Left cardiac atrium (tissue), 4 donors: ENCODE results near the gene RUFY2. TPM values are rescaled to one million over a fixed set of nuclear protein-coding genes. Genes with fewer than 3 reads are reported as not detected.
"Not testable (repeated sequence)": the region's sequence is repeated elsewhere in the genome, so short reads cannot be mapped to it uniquely, and the experiment has no call there.

Source experiments
- ATAC-seq, 2 donors: fragments of 200-7000 bp; cut with Tn5 transposase; one replicate each; pipeline ENCODE4 v1.9.1; 2020; ENCODE audit warnings: mild to moderate bottlenecking in 2 of 2, moderate library complexity in 2 of 2
- DNase-seq: peaks from one replicate; pipeline ENCODE4 v3.0.0-alpha.2; 2020
- intact Hi-C, 2 donors: fragments of 100-400 bp; cut with DNase I; formaldehyde crosslinking; loops; one replicate each; pipeline versions ENCODE4 v1.14.1 to v1.15.1; 2022 to 2023
- long read RNA-seq: library from polyadenylated mRNA; unstranded; transcript quantifications from one replicate; pipeline ENCODE4 v2.0.0, GENCODE V29; 2021
- total RNA-seq, 2 donors: library from RNA; stranded (reverse); fragmentation: NEBNext Ultra II Directional; extraction: Animal tissue kit (Norgen Biotek cat#: 25700); gene quantifications; one replicate each; pipeline ENCODE4 v1.2.1, GENCODE V29; 2021
- donor health status: DM: no; HTN: yes; CAD: no.
- donor health status: DM: no; HTN: yes; CAD: no; lungs with severe emphysema.
- donor health status: DM: yes; HTN: yes; CAD: no.
- donor health status: Dilated cardiomyopathy.

RUFY2 gene, protein sequence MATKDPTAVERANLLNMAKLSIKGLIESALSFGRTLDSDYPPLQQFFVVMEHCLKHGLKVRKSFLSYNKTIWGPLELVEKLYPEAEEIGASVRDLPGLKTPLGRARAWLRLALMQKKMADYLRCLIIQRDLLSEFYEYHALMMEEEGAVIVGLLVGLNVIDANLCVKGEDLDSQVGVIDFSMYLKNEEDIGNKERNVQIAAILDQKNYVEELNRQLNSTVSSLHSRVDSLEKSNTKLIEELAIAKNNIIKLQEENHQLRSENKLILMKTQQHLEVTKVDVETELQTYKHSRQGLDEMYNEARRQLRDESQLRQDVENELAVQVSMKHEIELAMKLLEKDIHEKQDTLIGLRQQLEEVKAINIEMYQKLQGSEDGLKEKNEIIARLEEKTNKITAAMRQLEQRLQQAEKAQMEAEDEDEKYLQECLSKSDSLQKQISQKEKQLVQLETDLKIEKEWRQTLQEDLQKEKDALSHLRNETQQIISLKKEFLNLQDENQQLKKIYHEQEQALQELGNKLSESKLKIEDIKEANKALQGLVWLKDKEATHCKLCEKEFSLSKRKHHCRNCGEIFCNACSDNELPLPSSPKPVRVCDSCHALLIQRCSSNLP
- total RNA-seq: 10 to 100 TPM in 1 of 2 donors, 1 to 10 TPM in 1; 8.1 to 10.7 TPM
- long read RNA-seq, partial matches to known transcripts: 1 of 5 reads
- long read RNA-seq, other reads (novel, unspliced or antisense): 2 of 5 reads

DNA sequence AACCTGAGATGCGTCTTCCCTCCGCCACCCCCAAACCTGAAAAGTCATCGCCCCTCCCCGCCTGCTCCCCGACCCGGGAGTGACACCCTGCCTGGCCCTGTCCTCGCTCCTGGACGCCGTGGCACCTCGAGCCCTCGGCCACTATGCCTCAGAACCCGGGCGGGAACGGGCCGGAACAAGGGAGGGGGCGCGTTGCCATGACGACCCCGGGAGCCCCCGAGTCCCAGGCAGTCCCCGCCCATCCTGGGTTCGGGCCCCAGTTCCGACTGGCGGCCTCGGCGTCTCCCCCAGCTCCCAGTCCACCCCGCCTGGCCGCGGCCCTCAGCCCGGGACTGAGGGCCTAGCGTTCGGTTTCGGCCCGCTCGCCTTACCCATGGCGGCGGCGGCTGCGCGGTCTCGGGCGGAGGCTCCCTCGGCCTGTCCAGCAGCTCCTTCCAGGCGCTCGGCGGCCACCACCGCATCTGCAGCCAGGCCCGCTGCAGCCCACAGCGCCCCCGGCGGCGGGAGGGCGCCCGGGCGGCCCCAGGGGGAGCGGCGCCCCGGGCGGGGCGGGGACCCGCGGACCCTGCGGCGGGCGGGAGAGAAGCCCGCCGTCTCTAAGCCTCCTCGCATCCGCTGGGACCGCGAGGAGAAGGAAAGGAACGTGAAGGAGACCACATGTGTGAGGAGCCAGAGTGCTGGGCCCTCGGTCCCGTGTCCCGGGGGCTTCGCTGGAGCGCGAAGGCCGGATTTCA lies at the start of gene RUFY2:
RUFY2 (minus strand) TSS at position 463 of the 734 bp plus-strand sequence; CDS start at position 375, 88 bp downstream.
- DNase-seq: peak; percentile 88
- intact Hi-C loops: no loop called here
- ATAC-seq: peak; percentile 97

DNA sequence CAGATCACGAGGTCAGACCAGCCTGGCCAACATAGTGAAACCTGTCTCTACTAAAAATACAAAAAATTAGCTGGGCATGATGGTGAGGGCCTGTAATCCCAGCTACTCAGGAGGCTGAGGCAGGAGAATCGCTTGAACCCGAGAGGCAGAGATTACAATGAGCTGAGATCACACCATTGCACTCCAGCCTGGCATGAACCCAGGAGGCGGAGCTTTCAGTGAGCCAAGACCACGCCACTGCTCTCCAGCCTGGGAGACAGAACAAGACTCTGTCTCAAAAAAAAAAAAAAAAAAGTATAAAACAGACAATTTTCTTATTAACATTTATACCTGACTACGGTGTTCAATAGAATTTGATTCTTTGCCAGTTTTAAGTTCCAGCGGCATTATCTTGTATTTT lies 42.6 kb upstream of the RUFY2 start:
- peak; percentile 38 for DNase-seq
- ATAC-seq, intact Hi-C loops: not testable (repeated sequence)

DNA sequence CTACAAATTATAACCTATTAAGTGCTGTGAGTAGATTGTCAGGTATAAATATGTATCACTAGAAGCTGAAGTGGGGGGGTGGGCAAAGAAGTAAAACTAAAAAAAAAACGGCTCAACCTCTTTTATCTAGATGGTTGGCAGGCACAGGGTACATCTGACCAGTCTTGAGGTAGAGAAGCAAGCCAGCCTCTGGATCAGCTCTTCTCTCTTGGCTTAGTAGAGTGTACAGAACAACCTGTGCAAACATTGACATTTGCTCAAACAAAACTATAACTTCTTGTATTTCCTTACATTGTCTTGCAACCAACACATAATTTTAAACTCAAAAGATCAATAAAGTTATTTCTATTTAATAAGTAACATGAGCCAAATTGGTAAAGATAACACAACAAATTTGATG lies 39.1 kb upstream of the RUFY2 start:
- no peak for ATAC-seq
- intact Hi-C loops: no loop called here
- no peak for DNase-seq

DNA sequence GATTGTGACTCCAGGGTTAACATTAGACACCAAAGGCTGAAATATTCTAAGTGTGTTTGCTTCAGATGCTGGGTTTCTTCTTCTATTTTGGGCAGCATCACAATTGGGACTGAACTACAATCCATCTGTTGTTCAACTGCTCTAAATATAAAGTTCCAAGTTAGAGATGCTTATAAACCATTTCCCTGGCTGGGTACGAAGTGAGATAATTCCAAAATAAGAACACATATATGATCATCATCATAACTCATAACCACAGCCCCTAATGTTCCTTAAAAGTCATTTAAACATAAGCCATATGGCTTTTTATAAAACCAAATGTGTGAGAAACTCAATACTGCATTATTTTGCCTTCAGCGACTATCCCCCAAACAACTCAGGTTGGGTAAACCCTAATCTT lies 35.9 kb upstream of the RUFY2 start:
- ATAC-seq: no peak
- DNase-seq: no peak
- intact Hi-C loops: no loop called here

DNA sequence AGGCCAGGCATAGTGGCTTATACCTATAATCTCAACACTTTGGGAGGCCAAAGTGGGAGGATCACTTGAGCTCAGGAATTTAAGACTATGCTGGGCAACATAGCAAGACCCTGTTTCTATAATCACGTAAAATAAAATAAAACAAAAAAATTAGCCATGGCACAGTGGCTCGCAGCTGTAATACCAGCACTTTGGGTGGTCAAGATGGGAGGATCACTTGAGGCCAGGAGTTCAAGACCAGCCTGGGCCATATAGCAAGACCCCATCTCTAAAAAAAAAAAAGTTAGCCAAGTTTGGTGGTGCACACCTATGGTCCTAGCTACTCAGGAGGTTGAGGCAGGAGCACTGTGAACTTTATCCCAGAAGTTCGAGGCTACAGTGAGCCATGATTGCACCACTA lies 33.8 kb upstream of the RUFY2 start:
- no peak for DNase-seq
- ATAC-seq: no peak
- intact Hi-C loops: no loop called here

DNA sequence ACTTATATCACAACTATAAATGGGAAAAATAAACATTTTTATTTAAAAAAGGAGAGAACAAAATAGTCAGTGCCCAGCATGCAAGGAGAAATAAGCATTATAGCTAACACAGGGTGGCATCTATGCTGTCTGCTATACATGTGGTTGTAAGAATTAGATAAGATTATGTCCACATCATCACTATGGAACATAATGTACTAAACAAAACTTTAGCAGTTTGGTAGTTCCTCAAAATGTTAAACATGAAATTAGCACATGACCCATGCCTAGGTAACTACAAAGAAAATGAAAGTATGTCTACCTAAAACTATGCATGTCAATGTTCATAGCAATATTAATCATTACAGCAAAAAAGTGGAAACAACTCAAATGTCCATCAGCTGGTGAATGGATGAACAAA lies 28.7 kb upstream of the RUFY2 start:
- ATAC-seq (no peak), DNase-seq (no peak)
- intact Hi-C loops: no loop called here

DNA sequence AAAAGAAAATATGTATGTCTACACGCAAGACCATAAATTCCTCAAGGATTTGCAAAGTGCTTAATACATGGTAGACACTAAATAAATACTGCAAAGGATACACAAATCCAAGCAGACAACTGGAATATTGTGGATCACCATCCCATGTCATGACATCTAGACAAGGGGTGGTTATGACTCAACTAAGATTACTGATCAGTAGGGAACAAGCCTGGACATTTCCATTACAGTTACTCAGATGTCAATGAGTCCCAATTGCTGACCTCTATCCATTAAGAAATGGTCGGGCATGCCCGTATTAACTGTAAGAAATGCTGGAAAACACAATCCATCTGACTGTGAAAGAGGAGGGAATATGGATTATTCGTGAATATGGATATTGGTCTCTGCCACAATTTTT lies 27.6 kb upstream of the RUFY2 start:
- DNase-seq (no peak), ATAC-seq (no peak)
- intact Hi-C loops: no loop called here

DNA sequence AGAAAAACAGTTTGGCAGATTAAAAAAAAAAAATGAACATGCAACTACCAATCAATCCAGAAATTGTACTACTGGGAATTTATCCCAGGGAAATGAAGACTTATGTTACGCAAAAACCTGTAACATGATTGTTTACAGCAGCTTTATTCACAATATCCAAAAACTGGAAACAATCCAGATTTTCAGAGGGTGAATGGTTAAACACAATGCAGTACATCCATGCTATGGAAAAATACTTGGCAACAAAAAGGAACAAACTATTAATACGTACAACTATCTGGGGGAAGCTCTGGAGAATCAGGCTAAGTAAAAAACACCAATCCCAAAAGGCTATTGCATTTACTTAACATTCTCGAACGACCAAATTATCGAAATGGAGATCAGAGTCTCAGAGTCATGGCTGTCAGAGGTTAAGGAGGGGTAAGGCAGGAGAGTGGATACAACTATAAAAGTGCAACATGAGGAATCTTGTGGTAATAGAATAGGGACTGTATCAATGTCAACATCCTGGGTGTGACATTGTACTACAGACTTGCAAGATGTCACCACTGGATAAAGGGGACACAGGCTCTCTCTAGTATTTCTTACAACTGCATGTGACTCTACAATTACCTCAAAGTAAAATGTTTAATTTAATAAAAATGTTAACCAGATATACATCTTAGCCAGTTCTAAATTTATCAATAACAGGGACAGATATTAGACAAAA lies 21.5 kb upstream of the RUFY2 start:
- ATAC-seq: no peak
- no peak for DNase-seq
- intact Hi-C loops: no loop called here

DNA sequence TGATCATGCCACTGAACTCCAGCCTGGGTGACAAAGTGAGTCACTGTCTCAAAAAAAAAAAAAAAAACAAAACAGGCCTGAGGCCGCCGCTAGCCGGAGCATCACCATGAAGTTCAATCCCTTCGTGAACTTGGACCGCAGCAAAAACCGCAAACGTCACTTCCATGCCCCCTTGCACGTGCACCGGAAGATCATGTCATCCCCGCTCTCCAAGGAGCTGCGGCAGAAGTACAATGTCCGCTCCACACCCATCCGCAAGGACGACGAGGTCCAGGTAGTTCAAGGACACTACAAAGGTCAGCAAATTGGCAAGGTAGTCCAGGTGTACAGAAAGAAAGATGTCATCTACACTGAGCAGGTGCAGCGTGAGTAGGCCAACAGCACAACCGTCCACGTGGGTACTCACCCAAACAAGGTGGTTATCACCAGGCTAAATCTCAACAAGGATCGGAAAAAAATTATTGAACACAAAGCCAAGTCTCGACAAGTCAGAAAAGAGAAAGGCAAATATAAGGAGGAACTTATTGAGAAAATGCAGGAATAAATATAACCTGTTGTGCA lies 17.5 kb upstream of the RUFY2 start:
- no peak for DNase-seq
- no peak for ATAC-seq
- intact Hi-C loops: no loop called here

DNA sequence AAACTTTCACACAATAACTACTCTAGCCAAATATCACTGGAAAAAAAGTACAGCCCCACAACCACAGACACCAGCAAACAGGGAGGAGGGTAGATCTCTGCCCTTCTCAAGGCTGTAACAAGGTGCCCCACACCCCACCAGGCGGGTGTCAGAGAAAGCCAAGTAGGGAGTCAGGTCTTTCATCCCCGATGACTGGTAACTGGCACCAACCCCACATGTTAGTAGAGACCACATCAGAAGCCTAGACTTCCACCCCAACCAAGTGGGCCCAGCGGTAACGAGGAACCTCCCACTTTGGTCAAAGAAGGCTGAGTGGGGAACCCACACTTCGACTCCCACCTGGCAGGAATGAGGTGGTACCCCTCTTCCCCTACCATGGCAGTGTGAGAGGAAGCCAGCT lies 16.4 kb upstream of the RUFY2 start:
- intact Hi-C loops: no loop called here
- ATAC-seq (no peak), DNase-seq (no peak)

DNA sequence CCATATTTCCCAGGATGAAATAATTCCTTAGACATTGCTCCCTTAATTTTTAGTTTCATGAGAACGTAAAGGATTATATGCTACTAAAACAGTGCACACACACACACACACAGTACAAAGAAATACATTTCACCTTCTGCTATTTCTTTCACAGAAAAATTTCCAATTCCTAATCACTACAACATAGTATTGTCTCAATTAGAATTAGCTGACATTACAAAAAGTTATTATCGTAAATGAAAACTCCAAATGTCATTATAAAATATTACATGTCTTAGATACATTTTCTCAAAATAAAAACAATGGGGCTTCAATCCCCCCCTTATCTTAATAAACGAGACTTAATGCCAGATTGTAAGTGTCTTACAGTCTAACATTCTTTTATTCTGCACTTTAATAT lies 12.3 kb upstream of the RUFY2 start:
- intact Hi-C loops: no loop called here
- ATAC-seq (no peak), DNase-seq (no peak)

DNA sequence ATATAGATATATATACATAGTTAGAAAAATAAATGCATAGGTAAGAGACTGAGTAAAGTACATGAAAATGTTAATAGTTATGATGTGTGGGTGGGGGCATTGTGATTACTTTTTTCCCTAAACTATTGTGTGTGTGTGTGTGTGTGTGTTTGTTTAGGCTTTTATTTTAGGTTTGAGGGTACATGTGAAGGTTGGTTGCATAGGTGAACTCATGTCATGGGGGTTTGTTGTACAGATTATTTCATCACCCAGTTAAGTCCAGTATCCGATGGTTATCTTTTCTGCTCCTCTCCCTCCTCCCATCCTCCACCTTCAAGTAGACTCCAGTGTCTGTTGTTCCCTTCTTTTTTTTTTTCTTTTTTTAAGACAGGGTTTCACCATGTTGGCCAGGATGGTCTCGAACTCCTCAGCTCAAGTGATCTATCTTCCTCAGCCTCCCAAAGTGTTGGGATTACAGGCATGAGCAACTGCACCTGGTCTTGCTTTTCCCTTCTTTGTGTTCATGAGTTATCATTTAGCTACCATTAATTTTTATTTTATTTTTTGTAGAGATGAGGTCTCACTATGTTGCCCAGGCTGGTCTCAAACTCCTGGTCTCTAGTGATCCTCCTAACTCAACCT lies 1.9 kb upstream of the RUFY2 start:
- ATAC-seq: no peak
- intact Hi-C loops: no loop called here
- no peak for DNase-seq

DNA sequence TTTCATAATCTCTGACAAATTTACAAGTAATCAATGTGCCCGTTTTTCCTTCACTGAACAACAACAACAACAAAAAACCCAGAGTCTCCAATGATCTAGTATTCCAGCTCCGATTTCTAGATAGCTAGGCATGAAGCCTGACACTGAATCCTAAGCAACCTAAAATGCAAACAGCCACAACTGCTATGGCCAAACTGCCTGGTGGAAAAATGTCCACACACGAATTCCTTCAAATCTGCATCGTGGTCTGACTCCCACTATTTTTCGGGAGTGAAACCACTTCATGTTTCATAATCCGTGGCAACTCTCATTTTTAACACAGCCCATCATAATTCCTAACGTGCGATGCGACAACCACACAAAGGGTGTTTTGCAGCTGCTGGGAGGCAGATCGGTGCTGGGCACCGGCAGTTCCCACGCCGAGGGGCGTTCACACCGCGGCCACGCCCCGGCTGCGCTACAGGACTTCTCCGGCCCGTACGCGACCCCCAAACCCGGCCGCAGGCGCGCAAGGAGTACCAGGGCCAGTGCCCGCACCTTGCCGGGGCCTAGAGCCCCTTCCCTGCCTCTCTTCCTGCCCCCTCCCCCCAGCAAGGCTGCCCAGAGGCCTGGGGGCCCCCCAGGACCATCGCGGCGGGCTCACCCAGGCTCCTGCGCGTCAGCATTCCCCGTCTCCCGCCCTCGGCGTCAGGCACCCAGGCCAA lies 814 bp downstream of the RUFY2 start:
- intact Hi-C loops: no loop called here
- peak; percentile 70 for DNase-seq
- ATAC-seq: peak; percentile 67 to 86

DNA sequence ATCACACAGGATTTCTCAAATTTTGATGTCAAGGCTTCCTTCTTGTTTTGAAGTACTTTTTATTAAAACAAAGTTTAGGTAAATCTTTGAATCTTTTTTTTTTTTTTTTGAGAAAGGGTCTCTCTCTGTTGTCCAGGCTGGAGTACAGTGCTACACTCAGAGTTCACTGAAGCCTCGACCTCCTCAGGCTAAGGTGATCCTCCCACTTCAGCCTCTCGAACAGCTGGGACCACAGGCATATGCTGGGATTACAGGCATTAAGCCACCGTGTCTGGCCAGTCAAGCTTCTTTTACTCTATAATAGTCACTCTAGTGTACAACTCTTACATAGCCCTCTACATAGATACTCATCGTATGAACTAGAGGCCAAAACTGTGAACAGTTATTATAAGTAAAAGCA lies 3.4 kb downstream of the RUFY2 start:
- no peak for DNase-seq
- intact Hi-C loops: no loop called here
- ATAC-seq: no peak

DNA sequence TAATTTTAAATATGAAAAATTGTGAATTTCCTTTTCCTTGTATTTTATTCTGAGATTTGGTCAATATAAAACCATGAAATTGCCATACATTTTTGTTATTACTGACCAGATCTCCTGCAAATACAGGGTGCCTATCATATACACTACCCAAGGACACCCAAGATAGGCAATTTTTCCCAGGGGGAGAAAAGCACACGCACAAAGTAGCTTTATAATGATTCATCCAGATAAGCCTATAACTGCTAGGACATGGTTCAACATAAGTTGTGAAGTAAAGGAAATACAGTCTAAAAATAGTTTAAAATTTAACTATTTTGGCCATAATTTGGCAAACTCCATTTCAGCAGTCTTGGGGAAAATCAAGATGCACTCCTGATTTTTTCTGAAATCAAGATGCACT lies 4.8 kb downstream of the RUFY2 start:
- intact Hi-C loops: no loop called here
- ATAC-seq (no peak), DNase-seq (no peak)

DNA sequence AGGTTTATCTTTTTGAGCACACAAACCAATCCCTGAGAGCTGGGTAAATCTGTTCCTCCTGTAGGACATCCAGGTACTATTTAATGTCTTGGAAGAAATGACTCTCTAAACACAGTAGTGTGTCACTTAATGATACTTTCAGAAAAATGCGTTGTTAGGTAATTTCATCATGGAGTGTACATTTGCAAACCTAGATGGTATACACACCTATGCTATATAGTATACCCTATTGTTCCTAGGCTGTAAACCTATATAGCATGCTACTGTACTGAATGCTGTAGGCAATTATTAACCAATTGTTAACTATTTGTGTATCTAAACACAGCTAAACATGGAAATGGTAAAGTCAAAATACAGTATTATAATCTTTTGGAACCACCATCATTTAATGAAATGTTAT lies 10.1 kb downstream of the RUFY2 start:
- DNase-seq: no peak
- intact Hi-C loops: no loop called here
- no peak for ATAC-seq

DNA sequence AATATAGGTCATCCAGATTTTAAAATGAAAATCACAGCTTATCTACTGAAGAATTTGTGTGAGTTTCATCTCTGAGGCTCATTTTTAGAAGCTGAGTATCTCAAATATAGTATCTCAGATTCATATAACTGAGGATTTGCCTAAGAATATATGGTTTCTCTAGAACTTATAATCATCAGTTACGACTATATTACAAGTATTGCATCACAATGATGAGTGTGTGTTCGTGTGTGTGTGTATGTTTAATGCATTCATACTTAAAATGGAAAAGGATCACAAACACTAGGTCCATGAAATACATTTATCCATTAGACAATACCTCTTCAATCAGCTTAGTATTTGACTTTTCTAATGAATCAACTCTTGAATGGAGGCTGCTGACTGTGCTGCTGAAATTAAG lies 21.3 kb downstream of the RUFY2 start:
- intact Hi-C loops: no loop called here
- no peak for DNase-seq

DNA sequence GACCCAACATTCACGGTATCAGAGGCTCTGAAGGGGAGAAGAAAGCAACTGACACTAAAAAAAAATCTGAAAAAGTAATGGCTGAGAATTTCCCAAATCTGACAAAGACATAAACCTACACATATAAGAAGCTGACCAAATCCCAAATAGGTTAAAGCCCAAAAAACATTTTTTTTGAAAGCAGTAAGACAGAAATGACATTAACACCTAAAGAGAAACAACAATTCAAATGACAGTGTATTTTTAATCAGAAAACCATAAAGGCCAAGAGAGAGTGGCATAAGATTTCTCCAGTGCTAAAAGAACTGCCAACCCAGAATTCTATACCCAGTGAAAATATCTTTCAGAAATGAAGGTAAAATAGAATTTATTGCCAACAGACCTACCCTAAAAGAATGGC lies 35.5 kb downstream of the RUFY2 start:
- no peak for ATAC-seq
- intact Hi-C loops: no loop called here
- DNase-seq: no peak

More for the DNA sequence above, 21.3 kb downstream of the RUFY2 start:
- no peak for ATAC-seq
